ENCODE data around the gene WNK3. TPM values are rescaled to one million over a fixed set of nuclear protein-coding genes. Genes with fewer than 3 reads are reported as not detected.

WNK3 gene
- total and polyA plus RNA-seq, 2 of the 13 experiments (the other 11 are each of a cell fraction or from before 2014, with no cell fraction given): 0.12 to 0.62 TPM

DNA sequence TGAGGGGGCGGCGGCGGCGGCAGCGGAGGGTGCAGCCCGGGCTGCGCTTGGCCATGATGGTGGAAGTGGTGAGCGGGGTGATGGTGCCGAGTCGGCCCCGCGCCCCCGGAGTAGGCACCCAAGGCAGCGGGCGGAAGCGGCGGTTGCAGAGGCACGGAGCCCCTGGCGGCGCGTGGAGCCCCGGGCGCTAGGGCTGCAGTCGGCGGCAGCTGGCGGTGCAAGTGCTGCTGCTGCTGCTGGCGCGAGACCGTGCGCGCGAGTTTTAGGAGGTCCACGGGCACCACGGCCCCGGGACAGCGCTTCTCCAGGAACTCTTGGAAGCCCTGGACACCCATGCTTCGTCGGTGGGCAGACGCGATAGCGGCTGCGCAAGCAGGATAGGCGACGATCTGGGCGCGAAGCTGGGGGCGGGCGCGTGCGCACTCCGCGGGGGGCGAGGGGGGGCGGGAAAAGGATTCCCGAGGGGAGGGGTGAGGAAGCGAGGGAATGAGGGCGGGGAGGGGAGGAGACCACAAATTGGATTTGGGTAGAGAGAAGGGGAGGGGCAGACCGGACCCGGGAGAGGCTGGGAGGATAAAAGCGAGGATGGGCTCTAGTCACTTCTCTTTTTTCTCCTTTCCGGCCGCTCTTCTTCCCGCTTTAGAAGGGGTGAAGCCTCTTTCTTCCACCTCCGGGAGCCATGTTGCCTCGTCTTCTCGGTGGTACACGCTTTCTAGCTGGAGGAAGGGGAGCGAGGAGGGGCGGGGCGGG lies 174.8 kb downstream of the WNK3 start, which contains the start of gene FAM120C (continued):
- TF ChIP-seq, protein P1, sequence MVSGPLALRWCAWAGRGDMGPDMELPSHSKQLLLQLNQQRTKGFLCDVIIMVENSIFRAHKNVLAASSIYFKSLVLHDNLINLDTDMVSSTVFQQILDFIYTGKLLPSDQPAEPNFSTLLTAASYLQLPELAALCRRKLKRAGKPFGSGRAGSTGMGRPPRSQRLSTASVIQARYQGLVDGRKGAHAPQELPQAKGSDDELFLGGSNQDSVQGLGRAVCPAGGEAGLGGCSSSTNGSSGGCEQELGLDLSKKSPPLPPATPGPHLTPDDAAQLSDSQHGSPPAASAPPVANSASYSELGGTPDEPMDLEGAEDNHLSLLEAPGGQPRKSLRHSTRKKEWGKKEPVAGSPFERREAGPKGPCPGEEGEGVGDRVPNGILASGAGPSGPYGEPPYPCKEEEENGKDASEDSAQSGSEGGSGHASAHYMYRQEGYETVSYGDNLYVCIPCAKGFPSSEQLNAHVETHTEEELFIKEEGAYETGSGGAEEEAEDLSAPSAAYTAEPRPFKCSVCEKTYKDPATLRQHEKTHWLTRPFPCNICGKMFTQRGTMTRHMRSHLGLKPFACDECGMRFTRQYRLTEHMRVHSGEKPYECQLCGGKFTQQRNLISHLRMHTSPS (CRISPR knock-in tag; IDR thresholded peaks at IDR 0.05; ENCODE audit: low read depth): no peak
- TF ChIP-seq ZNF775 (CRISPR knock-in tag; IDR thresholded peaks at IDR 0.05; ENCODE audit: borderline replicate concordance) (no peak), TBX3 (IDR thresholded peaks at IDR 0.05; ENCODE audit: borderline replicate concordance) (no peak), ARNT (IDR thresholded peaks at IDR 0.05) (no peak), NFKBIZ (CRISPR knock-in tag; IDR thresholded peaks at IDR 0.05) (no peak), MAFF (IDR thresholded peaks at IDR 0.05; ENCODE audit: low read depth, low read length) (no peak), ZNF563 (CRISPR knock-in tag; IDR thresholded peaks at IDR 0.05) (no peak), TAF1 (CRISPR knock-in tag; IDR thresholded peaks at IDR 0.05) (peak; percentile 63; the same call in 1 of the 2 replicates), NR2C2 (CRISPR knock-in tag; IDR thresholded peaks at IDR 0.05; ENCODE audit: borderline replicate concordance) (no peak), ZNF264 (CRISPR knock-in tag; IDR thresholded peaks at IDR 0.05) (no peak), HNRNPH1 (optimal IDR thresholded peaks at IDR 0.05; ENCODE audit: low read depth, low read length) (no peak), ZNF816 (CRISPR knock-in tag; IDR thresholded peaks at IDR 0.05; ENCODE audit: borderline replicate concordance) (peak; percentile 46; the same call in 1 of the 2 replicates)
- TF ChIP-seq, protein P2, sequence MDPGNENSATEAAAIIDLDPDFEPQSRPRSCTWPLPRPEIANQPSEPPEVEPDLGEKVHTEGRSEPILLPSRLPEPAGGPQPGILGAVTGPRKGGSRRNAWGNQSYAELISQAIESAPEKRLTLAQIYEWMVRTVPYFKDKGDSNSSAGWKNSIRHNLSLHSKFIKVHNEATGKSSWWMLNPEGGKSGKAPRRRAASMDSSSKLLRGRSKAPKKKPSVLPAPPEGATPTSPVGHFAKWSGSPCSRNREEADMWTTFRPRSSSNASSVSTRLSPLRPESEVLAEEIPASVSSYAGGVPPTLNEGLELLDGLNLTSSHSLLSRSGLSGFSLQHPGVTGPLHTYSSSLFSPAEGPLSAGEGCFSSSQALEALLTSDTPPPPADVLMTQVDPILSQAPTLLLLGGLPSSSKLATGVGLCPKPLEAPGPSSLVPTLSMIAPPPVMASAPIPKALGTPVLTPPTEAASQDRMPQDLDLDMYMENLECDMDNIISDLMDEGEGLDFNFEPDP (CRISPR knock-in tag; conservative IDR thresholded peaks at IDR 0.05): no peak
- TF ChIP-seq, protein P3, sequence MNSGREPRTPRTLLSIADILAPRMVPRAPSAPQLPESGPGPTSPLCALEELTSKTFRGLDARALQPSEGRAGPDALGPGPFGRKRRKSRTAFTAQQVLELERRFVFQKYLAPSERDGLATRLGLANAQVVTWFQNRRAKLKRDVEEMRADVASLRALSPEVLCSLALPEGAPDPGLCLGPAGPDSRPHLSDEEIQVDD (CRISPR knock-in tag; IDR thresholded peaks at IDR 0.05; ENCODE audit: borderline replicate concordance): no peak
- TF ChIP-seq, protein P4, sequence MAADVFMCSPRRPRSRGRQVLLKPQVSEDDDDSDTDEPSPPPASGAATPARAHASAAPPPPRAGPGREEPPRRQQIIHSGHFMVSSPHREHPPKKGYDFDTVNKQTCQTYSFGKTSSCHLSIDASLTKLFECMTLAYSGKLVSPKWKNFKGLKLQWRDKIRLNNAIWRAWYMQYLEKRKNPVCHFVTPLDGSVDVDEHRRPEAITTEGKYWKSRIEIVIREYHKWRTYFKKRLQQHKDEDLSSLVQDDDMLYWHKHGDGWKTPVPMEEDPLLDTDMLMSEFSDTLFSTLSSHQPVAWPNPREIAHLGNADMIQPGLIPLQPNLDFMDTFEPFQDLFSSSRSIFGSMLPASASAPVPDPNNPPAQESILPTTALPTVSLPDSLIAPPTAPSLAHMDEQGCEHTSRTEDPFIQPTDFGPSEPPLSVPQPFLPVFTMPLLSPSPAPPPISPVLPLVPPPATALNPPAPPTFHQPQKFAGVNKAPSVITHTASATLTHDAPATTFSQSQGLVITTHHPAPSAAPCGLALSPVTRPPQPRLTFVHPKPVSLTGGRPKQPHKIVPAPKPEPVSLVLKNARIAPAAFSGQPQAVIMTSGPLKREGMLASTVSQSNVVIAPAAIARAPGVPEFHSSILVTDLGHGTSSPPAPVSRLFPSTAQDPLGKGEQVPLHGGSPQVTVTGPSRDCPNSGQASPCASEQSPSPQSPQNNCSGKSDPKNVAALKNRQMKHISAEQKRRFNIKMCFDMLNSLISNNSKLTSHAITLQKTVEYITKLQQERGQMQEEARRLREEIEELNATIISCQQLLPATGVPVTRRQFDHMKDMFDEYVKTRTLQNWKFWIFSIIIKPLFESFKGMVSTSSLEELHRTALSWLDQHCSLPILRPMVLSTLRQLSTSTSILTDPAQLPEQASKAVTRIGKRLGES (CRISPR knock-in tag; IDR thresholded peaks at IDR 0.05; ENCODE audit: borderline replicate concordance): no peak
- TF ChIP-seq, protein P5, sequence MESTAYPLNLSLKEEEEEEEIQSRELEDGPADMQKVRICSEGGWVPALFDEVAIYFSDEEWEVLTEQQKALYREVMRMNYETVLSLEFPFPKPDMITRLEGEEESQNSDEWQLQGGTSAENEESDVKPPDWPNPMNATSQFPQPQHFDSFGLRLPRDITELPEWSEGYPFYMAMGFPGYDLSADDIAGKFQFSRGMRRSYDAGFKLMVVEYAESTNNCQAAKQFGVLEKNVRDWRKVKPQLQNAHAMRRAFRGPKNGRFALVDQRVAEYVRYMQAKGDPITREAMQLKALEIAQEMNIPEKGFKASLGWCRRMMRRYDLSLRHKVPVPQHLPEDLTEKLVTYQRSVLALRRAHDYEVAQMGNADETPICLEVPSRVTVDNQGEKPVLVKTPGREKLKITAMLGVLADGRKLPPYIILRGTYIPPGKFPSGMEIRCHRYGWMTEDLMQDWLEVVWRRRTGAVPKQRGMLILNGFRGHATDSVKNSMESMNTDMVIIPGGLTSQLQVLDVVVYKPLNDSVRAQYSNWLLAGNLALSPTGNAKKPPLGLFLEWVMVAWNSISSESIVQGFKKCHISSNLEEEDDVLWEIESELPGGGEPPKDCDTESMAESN (CRISPR knock-in tag; conservative IDR thresholded peaks at IDR 0.05): no peak
- TF ChIP-seq, protein P6, sequence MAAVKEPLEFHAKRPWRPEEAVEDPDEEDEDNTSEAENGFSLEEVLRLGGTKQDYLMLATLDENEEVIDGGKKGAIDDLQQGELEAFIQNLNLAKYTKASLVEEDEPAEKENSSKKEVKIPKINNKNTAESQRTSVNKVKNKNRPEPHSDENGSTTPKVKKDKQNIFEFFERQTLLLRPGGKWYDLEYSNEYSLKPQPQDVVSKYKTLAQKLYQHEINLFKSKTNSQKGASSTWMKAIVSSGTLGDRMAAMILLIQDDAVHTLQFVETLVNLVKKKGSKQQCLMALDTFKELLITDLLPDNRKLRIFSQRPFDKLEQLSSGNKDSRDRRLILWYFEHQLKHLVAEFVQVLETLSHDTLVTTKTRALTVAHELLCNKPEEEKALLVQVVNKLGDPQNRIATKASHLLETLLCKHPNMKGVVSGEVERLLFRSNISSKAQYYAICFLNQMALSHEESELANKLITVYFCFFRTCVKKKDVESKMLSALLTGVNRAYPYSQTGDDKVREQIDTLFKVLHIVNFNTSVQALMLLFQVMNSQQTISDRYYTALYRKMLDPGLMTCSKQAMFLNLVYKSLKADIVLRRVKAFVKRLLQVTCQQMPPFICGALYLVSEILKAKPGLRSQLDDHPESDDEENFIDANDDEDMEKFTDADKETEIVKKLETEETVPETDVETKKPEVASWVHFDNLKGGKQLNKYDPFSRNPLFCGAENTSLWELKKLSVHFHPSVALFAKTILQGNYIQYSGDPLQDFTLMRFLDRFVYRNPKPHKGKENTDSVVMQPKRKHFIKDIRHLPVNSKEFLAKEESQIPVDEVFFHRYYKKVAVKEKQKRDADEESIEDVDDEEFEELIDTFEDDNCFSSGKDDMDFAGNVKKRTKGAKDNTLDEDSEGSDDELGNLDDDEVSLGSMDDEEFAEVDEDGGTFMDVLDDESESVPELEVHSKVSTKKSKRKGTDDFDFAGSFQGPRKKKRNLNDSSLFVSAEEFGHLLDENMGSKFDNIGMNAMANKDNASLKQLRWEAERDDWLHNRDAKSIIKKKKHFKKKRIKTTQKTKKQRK (IDR thresholded peaks at IDR 0.05; ENCODE audit: low read length): no peak
